B cell (primary cell): ENCODE results near the gene ARMH3. TPM values are rescaled to one million over a fixed set of nuclear protein-coding genes. Genes with fewer than 3 reads are reported as not detected.

Source experiments
- ATAC-seq: fragments of 200-7000 bp; cut with Tn5 transposase; one replicate; pipeline ENCODE4 v1.10.0; 2021; ENCODE audit warnings: low read depth, mild to moderate bottlenecking, moderate number of reproducible peaks, moderate library complexity
- CTCF ChIA-PET: fragments of 350-600 bp; sonication (Branson Sonifier 250); formaldehyde crosslinking; loops from one replicate; lab custom pipeline; 2021; ENCODE audit warnings: antibody characterized with exemption, inconsistent platforms; lab: Charles Lee
- POLR2A ChIA-PET: fragments of 350-600 bp; sonication (Branson Sonifier 250); formaldehyde crosslinking; loops from one replicate; lab custom pipeline; 2021; ENCODE audit warnings: antibody characterized with exemption; lab: Charles Lee
- DNase-seq: peaks from one replicate; pipeline ENCODE4 v3.0.0; 2013
- H2AFZ ChIP-seq: 2 replicates; pipeline ENCODE4 v1.6.1; 2012; ENCODE audit warnings: mild to moderate bottlenecking, low read depth, low read length; ENCODE audit not compliant: insufficient read depth, poor library complexity, severe bottlenecking
- H3K27ac ChIP-seq, 2 donors: 1 replicate in 1 of 2; 2 replicates in 1 of 2; pipeline ENCODE4 v1.5.1; 2012 to 2013; ENCODE audit warnings: low read length in 2 of 2, mild to moderate bottlenecking in 2 of 2, moderate library complexity in 1 of 2
- H3K27me3 ChIP-seq, 4 experiments: fragments of 200-600 bp in 1 of 4; sonication (generic) in 1 of 4; replicated peaks in 1 of 4; 1 replicate in 2 of 4; 2 replicates in 2 of 4; pipeline versions ENCODE4 v1.6.1 to v1.7.0; 2013 to 2016; ENCODE audit warnings: low read length in 3 of 4, mild to moderate bottlenecking in 2 of 4, mixed read lengths in 1 of 4, moderate library complexity in 1 of 4; ENCODE audit not compliant: insufficient read depth in 4 of 4, control insufficient read depth in 3 of 4; ENCODE audit errors: control extremely low read depth in 1 of 4
- H3K36me3 ChIP-seq, 2 experiments: replicated peaks in 1 of 2; 1 replicate in 1 of 2; 2 replicates in 1 of 2; pipeline versions ENCODE4 v1.6.1 to v1.7.1; 2013; ENCODE audit warnings: low read length in 1 of 2; ENCODE audit not compliant: insufficient read depth in 2 of 2, control insufficient read depth in 1 of 2; ENCODE audit errors: control extremely low read depth in 1 of 2, extremely low read depth in 1 of 2
- H3K4me1 ChIP-seq, 2 donors: fragments of 200-600 bp in 1 of 2; sonication (generic) in 1 of 2; 1 replicate in 1 of 2; 2 replicates in 1 of 2; pipeline versions ENCODE4 v1.5.1 to v1.6.1; 2013 to 2017; ENCODE audit warnings: low read length in 2 of 2; ENCODE audit not compliant: control insufficient read depth in 2 of 2, insufficient read depth in 2 of 2
- H3K4me2 ChIP-seq: replicated peaks from 2 replicates; pipeline ENCODE3; 2012; ENCODE audit warnings: mild to moderate bottlenecking, low read depth, low read length; ENCODE audit not compliant: poor library complexity, severe bottlenecking
- H3K4me3 ChIP-seq, 5 experiments: fragments of 200-600 bp in 1 of 5; sonication (generic) in 1 of 5; 1 replicate in 3 of 5; 2 replicates in 2 of 5; pipeline versions ENCODE4 v1.5.1 to v1.7.0; 2011 to 2016; ENCODE audit warnings: low read length in 4 of 5, mild to moderate bottlenecking in 4 of 5, low read depth in 2 of 5, control low read depth in 1 of 5, moderate library complexity in 1 of 5; ENCODE audit not compliant: insufficient read depth in 1 of 5; ENCODE audit errors: control extremely low read depth in 1 of 5, extremely low read depth in 1 of 5
- H3K79me2 ChIP-seq: fragments of 200-600 bp; sonication (generic); one replicate; pipeline ENCODE4 v1.6.0; 2016; ENCODE audit warnings: low read length; ENCODE audit not compliant: control insufficient read depth, insufficient read depth
- H3K9ac ChIP-seq: fragments of 200-600 bp; sonication (generic); 2 replicates; pipeline ENCODE4 v1.6.1; 2017; ENCODE audit warnings: mild to moderate bottlenecking, low read length, moderate library complexity
- H3K9me3 ChIP-seq, 3 donors: one replicate each; pipeline versions ENCODE4 v1.6.1 to v1.7.1; 2013; ENCODE audit warnings: low read length in 2 of 3; ENCODE audit not compliant: control insufficient read depth in 2 of 3, insufficient read depth in 1 of 3; ENCODE audit errors: control extremely low read depth in 1 of 3
- H4K20me1 ChIP-seq: 2 replicates; pipeline ENCODE4 v1.6.0; 2012; ENCODE audit warnings: mild to moderate bottlenecking, low read length; ENCODE audit not compliant: insufficient read depth, control insufficient read depth, poor library complexity, severe bottlenecking
- H3K27ac Mint-ChIP-seq: one replicate; pipeline ENCODE4 v1.8.0; 2021; ENCODE audit warnings: mixed read lengths
- H3K27me3 Mint-ChIP-seq: one replicate; pipeline ENCODE4 v1.8.0; 2021; ENCODE audit warnings: mixed read lengths
- H3K4me1 Mint-ChIP-seq: one replicate; pipeline ENCODE4 v1.8.0; 2021; ENCODE audit warnings: mixed read lengths
- H3K4me3 Mint-ChIP-seq: one replicate; pipeline ENCODE4 v1.8.0; 2021; ENCODE audit warnings: mixed read lengths
- H3K9me3 Mint-ChIP-seq: one replicate; pipeline ENCODE4 v1.8.0; 2022; ENCODE audit warnings: mixed read lengths; ENCODE audit not compliant: insufficient read depth
- CTCF ChIP-seq: fragments of 200-600 bp; IDR thresholded peaks from one replicate; pipeline ENCODE4 v1.8.0; 2022; ENCODE audit warnings: antibody characterized with exemption, mild to moderate bottlenecking
- EZH2 ChIP-seq: IDR thresholded peaks from 2 replicates; pipeline ENCODE4 v1.6.1; 2012; ENCODE audit warnings: borderline replicate concordance, low read depth, mild to moderate bottlenecking, moderate library complexity, low read length; ENCODE audit not compliant: insufficient read depth, poor library complexity, severe bottlenecking
- WGBS: methylation state at CpG from one replicate; pipeline ENCODE4 v1.1.5; 2013; ENCODE audit warnings: missing lambda C conversion rate; ENCODE audit not compliant: insufficient coverage; 5-methylcytosine and 5-hydroxymethylcytosine counted together
- intact Hi-C: fragments of 100-400 bp; cut with micrococcal nuclease; formaldehyde crosslinking; loops from one replicate; pipeline ENCODE4 v1.10.0; 2022
- polyA plus RNA-seq: library from polyadenylated mRNA; depleted of rRNA; stranded (reverse); fragments of >200 nt; gene quantifications from 2 replicates; pipeline ENCODE4 v1.2.3, GENCODE V29; 2012
- total RNA-seq, 2 donors: library from RNA; stranded (reverse); fragments of 120-200 nt in 1 of 2; gene quantifications; 1 replicate in 1 of 2; 2 replicates in 1 of 2; pipeline versions ENCODE4 v1.2.3 to v1.2.4, GENCODE V29; 2013 to 2022

Gene ARMH3
- total and polyA plus RNA-seq, 2 donors (not counting 1 experiment from before 2014, with no cell fraction given): 33.4 to 40.7 TPM

- Mint-ChIP-seq H3K9me3 (no peaks in the 10 kb centered on the region), H3K27ac (peak overlapping the region; percentile 50), H3K4me3 (no peak overlapping the region), H3K4me1 (peaks cover 62% of the 10 kb centered on the region), H3K27me3 (no peaks in the 10 kb centered on the region)
- peaks cover 0 to 1% of the 10 kb centered on the region in 2 experiments for H3K36me3 ChIP-seq
- no peak overlapping the region for H3K9ac ChIP-seq
- no peak for TF ChIP-seq EZH2
- TF ChIP-seq CTCF: no peak
- intact Hi-C loops: no loop called here
- no peak overlapping the region for H3K4me2 ChIP-seq
- H3K27ac ChIP-seq: no peak overlapping the region
- H3K4me1 ChIP-seq: peaks cover 47 to 64% of the 10 kb centered on the region in 2 donors
- no peak overlapping the region for H3K4me3 ChIP-seq
- no peaks in the 10 kb centered on the region for H4K20me1 ChIP-seq
- no peaks in the 10 kb centered on the region for H3K9me3 ChIP-seq
- no peak for DNase-seq
- WGBS: no CpG with 5 or more reads among the region's 4 CpGs
- ATAC-seq: no peak
- POLR2A ChIA-PET: interaction anchor here (1.0 to 1.2 kb wide), 2 partner anchors 9 to 11 kb away, joined by 3 read pairs; no protein-coding TSS in a partner anchor
- H2AFZ ChIP-seq: no peak overlapping the region
- H3K79me2 ChIP-seq: peaks cover 41% of the 10 kb centered on the region
- CTCF ChIA-PET: interaction anchor here (0.8 to 30.4 kb wide), 7 partner anchors 9 to 159 kb away, joined by 3 to 986 read pairs (median 5); partner anchors contain the start of gene KCNIP2
- H3K27me3 ChIP-seq: no peaks in the 10 kb centered on the region
These were observed 163.1 kb downstream of the ARMH3 start for GRCh38 chr10:101892782-101893391.
